GM06990 (cell line): Measurements from ENCODE around the gene CLEC11A.

Experiments
- DNase-seq: peaks from one replicate; pipeline ENCODE4 v3.0.0-alpha.2; 2011; ENCODE audit not compliant: insufficient read length; ENCODE audit errors: extremely low read depth
- H3K27me3 ChIP-seq: replicated peaks from 2 replicates; pipeline ENCODE4 v1.6.0; 2011; ENCODE audit warnings: low read length; ENCODE audit not compliant: control insufficient read depth, insufficient read depth
- H3K36me3 ChIP-seq: 2 replicates; pipeline ENCODE4 v1.5.1; 2011; ENCODE audit warnings: low read length; ENCODE audit not compliant: control insufficient read depth, insufficient read depth
- H3K4me3 ChIP-seq: replicated peaks from 2 replicates; pipeline ENCODE4 v1.5.1; 2011; ENCODE audit warnings: low read depth, mild to moderate bottlenecking, control low read depth, low read length
- CTCF ChIP-seq: IDR thresholded peaks from 2 replicates; pipeline ENCODE4 v1.5.1; 2011; ENCODE audit warnings: low read length, control low read depth, mild to moderate bottlenecking, inconsistent platforms; ENCODE audit not compliant: insufficient read depth, poor library complexity, severe bottlenecking

Gene CLEC11A

DNA sequence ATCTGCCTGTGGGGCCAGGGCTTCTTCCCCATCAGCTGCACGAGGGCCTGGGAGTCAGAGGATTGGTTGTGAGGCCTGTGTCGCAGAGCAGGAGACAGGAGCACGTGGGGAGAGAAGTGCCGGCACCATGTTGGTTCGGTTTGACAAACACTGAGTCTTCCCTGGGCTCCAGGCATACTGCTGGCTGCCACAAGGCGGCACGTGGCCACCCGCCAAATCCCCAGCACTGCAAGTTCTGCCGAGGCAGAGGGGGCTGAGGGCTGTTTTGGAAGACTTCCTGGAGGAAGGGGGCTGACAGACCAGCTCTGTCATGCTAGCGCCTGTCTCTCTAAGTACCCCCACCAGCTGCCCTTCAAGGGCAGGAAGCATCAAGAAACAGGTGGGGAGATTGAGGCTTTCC lies 13.1 kb upstream of the CLEC11A start:
- H3K36me3 ChIP-seq, result no peaks in the 10 kb centered on the region
- H3K4me3 ChIP-seq, result no peak overlapping the region
- no peak for DNase-seq
- peaks cover 1% of the 10 kb centered on the region for H3K27me3 ChIP-seq
- TF ChIP-seq CTCF, result no peak

- TF ChIP-seq CTCF, result no peak
- Histone ChIP-seq H3K36me3 (no peaks in the 10 kb centered on the region), H3K27me3 (peaks cover 1% of the 10 kb centered on the region), H3K4me3 (no peak overlapping the region)
- DNase-seq, result no peak
These were observed 12.6 kb upstream of the CLEC11A start for GRCh38 chr19:50710612-50711011.

GRCh38 chr19:50711196-50711595 lies 12.0 kb upstream of the CLEC11A start:
- no peak for DNase-seq
- TF ChIP-seq CTCF, result no peak
- Histone ChIP-seq H3K27me3 (peaks cover 1% of the 10 kb centered on the region), H3K36me3 (no peaks in the 10 kb centered on the region), H3K4me3 (no peak overlapping the region)

GRCh38 chr19:50711805-50712204 lies 11.4 kb upstream of the CLEC11A start:
- TF ChIP-seq CTCF, result no peak
- H3K36me3 ChIP-seq, result no peaks in the 10 kb centered on the region
- H3K27me3 ChIP-seq, result peaks cover 1% of the 10 kb centered on the region
- no peak overlapping the region for H3K4me3 ChIP-seq
- DNase-seq, result no peak

GRCh38 chr19:50712833-50713232 lies 10.3 kb upstream of the CLEC11A start:
- no peaks in the 10 kb centered on the region for H3K36me3 ChIP-seq
- DNase-seq, result no peak
- peaks cover 1% of the 10 kb centered on the region for H3K27me3 ChIP-seq
- no peak overlapping the region for H3K4me3 ChIP-seq
- TF ChIP-seq CTCF, result no peak

GRCh38 chr19:50713556-50714236 lies 9.5 kb upstream of the CLEC11A start:
- no peaks in the 10 kb centered on the region; the same call in none of the 2 replicates for H3K27me3 ChIP-seq
- DNase-seq, result no peak
- H3K4me3 ChIP-seq, result no peak overlapping the region
- no peaks in the 10 kb centered on the region for H3K36me3 ChIP-seq
- no peak for TF ChIP-seq CTCF
